Sigmoid colon (tissue), 7 donors: Measurements from ENCODE around the gene CSF1R. TPM values are rescaled to one million over a fixed set of nuclear protein-coding genes. Genes with fewer than 3 reads are reported as not detected.

Experiments
- DNase-seq: peaks from one replicate; pipeline ENCODE4 v3.0.0-alpha.2; 2019
- H3K27ac ChIP-seq, 4 donors: fragments of 200-600 bp; sonication (generic); one replicate each; pipeline ENCODE4 v1.5.1; 2016 to 2019; ENCODE audit warnings: mild to moderate bottlenecking in 1 of 4
- H3K27me3 ChIP-seq, 3 donors: fragments of 200-600 bp; sonication (generic); one replicate each; pipeline ENCODE4 v1.5.1; 2019; ENCODE audit warnings: mild to moderate bottlenecking in 1 of 3
- H3K36me3 ChIP-seq, 4 donors: fragments of 200-600 bp; sonication (generic); one replicate each; pipeline ENCODE4 v1.5.1; 2016 to 2019
- H3K4me1 ChIP-seq, 4 donors: fragments of 200-600 bp; sonication (generic); one replicate each; pipeline ENCODE4 v1.5.1; 2017 to 2019
- H3K4me3 ChIP-seq, 4 donors: fragments of 200-600 bp; sonication (generic); one replicate each; pipeline ENCODE4 v1.5.1; 2017 to 2019; ENCODE audit warnings: mild to moderate bottlenecking in 2 of 4, moderate library complexity in 1 of 4
- H3K9me3 ChIP-seq, 4 donors: fragments of 200-600 bp in 3 of 4; sonication (generic) in 3 of 4; one replicate each; pipeline versions ENCODE4 v1.5.1 to v1.6.1; 2013 to 2019
- CTCF ChIP-seq, 4 experiments: fragments of 450-650 bp in 3 of 4; fragments of 200-600 bp in 1 of 4; IDR thresholded peaks; one replicate each; pipeline ENCODE4 v1.5.1; 2016 to 2019; ENCODE audit warnings: antibody characterized with exemption in 4 of 4, mild to moderate bottlenecking in 3 of 4, moderate library complexity in 2 of 4
- EP300 ChIP-seq, 4 donors: sonication (generic); formaldehyde crosslinking; IDR thresholded peaks; one replicate each; pipeline ENCODE4 v1.6.1; 2017; ENCODE audit warnings: antibody characterized with exemption in 4 of 4
- POLR2A ChIP-seq, 2 donors: fragments of 450-650 bp; IDR thresholded peaks; one replicate each; pipeline ENCODE4 v1.6.1; 2016; ENCODE audit warnings: antibody characterized with exemption in 2 of 2, mild to moderate bottlenecking in 2 of 2, moderate library complexity in 2 of 2
- POLR2AphosphoS5 ChIP-seq, 4 donors: sonication (generic); formaldehyde crosslinking; IDR thresholded peaks; one replicate each; pipeline ENCODE4 v1.6.1; 2017; ENCODE audit warnings: antibody characterized with exemption in 4 of 4
- WGBS, 2 donors: extraction: QIAGEN DNeasy Blood & Tissue Kit; methylation state at CpG; one replicate each; pipeline ENCODE4 v1.1.7; 2013; 5-methylcytosine and 5-hydroxymethylcytosine counted together
- intact Hi-C: fragments of 100-400 bp; cut with DNase I; formaldehyde crosslinking; loops from one replicate; pipeline ENCODE4 v1.15.1; 2023
- polyA plus RNA-seq, 3 donors: library from polyadenylated mRNA; stranded (reverse); fragments of 200-250 nt; gene quantifications; one replicate each; pipeline ENCODE4 v1.2.3, GENCODE V29; 2013
- total RNA-seq, 4 donors: library from RNA; depleted of rRNA; stranded (reverse); fragments of >200 nt; gene quantifications; one replicate each; pipeline ENCODE4 v1.1.0, GENCODE V29; 2016
- donor health status: healthy with polysubstance abuse.
- donor health status: Bipolar disorder and iron deficiency.
- donor health status: healthy.

CSF1R gene
- total and polyA plus RNA-seq, 7 donors, result 10.8 to 44.4 (median 26.1) TPM

- H3K4me3 ChIP-seq, result no peak overlapping the region
- DNase-seq, result no peak
- intact Hi-C loops, result no loop called here
- WGBS, 2 donors, result 88 to 93% methylated on average over 7 of the region's 7 CpGs
- no peaks in the 10 kb centered on the region for H3K27me3 ChIP-seq
- H3K4me1 ChIP-seq, result no peaks in the 10 kb centered on the region
- H3K27ac ChIP-seq, result no peak overlapping the region
- TF ChIP-seq POLR2AphosphoS5 (IDR thresholded peaks at IDR 0.05) (no peak), CTCF (IDR thresholded peaks at IDR 0.05) (no peak), POLR2A (IDR thresholded peaks at IDR 0.05) (no peak), EP300 (IDR thresholded peaks at IDR 0.05) (no peak)
- no peaks in the 10 kb centered on the region for H3K9me3 ChIP-seq
- H3K36me3 ChIP-seq, result no peaks in the 10 kb centered on the region
Measured at GRCh38 chr5:150105928-150106615, 19.7 kb upstream of the CSF1R start.

- Histone ChIP-seq H3K9me3 (no peaks in the 10 kb centered on the region), H3K27ac (no peak overlapping the region), H3K36me3 (no peaks in the 10 kb centered on the region), H3K27me3 (no peaks in the 10 kb centered on the region), H3K4me3 (no peak overlapping the region), H3K4me1 (no peaks in the 10 kb centered on the region)
- intact Hi-C loops, result no loop called here
- TF ChIP-seq POLR2A (IDR thresholded peaks at IDR 0.05) (no peak), EP300 (IDR thresholded peaks at IDR 0.05) (no peak), POLR2AphosphoS5 (IDR thresholded peaks at IDR 0.05) (no peak), CTCF (IDR thresholded peaks at IDR 0.05) (no peak)
- DNase-seq, result no peak
- 78 to 93% methylated on average over 2 of the region's 2 CpGs for WGBS, 2 donors
Measured at GRCh38 chr5:150104550-150104870, 18.2 kb upstream of the CSF1R start.

GRCh38 chr5:150103678-150104549 is 17.6 kb upstream of the CSF1R start:
- Histone ChIP-seq H3K27me3 (no peaks in the 10 kb centered on the region), H3K9me3 (no peaks in the 10 kb centered on the region), H3K4me1 (no peaks in the 10 kb centered on the region), H3K27ac (no peak overlapping the region), H3K4me3 (no peak overlapping the region), H3K36me3 (no peaks in the 10 kb centered on the region)
- intact Hi-C loops, result no loop called here
- WGBS, 2 donors, result 82 to 93% methylated on average over 5 of the region's 5 CpGs
- DNase-seq, result no peak
- TF ChIP-seq POLR2AphosphoS5 (IDR thresholded peaks at IDR 0.05) (no peak), POLR2A (IDR thresholded peaks at IDR 0.05) (no peak), CTCF (IDR thresholded peaks at IDR 0.05) (no peak), EP300 (IDR thresholded peaks at IDR 0.05) (no peak)

GRCh38 chr5:150101023-150101422 is 14.7 kb upstream of the CSF1R start:
- no peak for DNase-seq
- Histone ChIP-seq H3K27ac (no peak overlapping the region), H3K9me3 (no peaks in the 10 kb centered on the region), H3K4me1 (no peaks in the 10 kb centered on the region), H3K27me3 (no peaks in the 10 kb centered on the region), H3K36me3 (no peaks in the 10 kb centered on the region), H3K4me3 (no peak overlapping the region)
- WGBS, 2 donors, result 82% methylated on average over 6 of the region's 6 CpGs
- intact Hi-C loops, result no loop called here
- TF ChIP-seq CTCF (IDR thresholded peaks at IDR 0.05) (no peak), EP300 (IDR thresholded peaks at IDR 0.05) (no peak), POLR2AphosphoS5 (IDR thresholded peaks at IDR 0.05) (no peak), POLR2A (IDR thresholded peaks at IDR 0.05) (no peak)
